GM18511 (cell line): Measurements from ENCODE around the gene PSMG1.
"Not testable (repeated sequence)": the region's sequence is repeated elsewhere in the genome, so short reads cannot be mapped to it uniquely, and the experiment has no call there.

Experiments
- ATAC-seq: cut with Tn5 transposase; IDR thresholded peaks from one replicate; pipeline ENCODE4 v1.9.1; 2021; ENCODE audit warnings: mild to moderate bottlenecking, moderate library complexity; ENCODE audit not compliant: unreplicated experiment

PSMG1 gene

GRCh38 chr21:39183272-39184049 is at the start of gene PSMG1:
Gene PSMG1 (minus strand): TSS chr21:39183451. CDS start chr21:39183385, 66 bp downstream.
- ATAC-seq = peak; percentile 88

GRCh38 chr21:39232861-39233291 is 49.6 kb upstream of the PSMG1 start:
- no peak for ATAC-seq

- no peak for ATAC-seq
Measured at GRCh38 chr21:39224930-39225329, 41.7 kb upstream of the PSMG1 start.

GRCh38 chr21:39221997-39222486 is 38.8 kb upstream of the PSMG1 start:
- no peak for ATAC-seq

- ATAC-seq = no peak
Measured at GRCh38 chr21:39221282-39221996, 38.2 kb upstream of the PSMG1 start.

- not testable (repeated sequence) for ATAC-seq
Measured at GRCh38 chr21:39220875-39221274, 37.6 kb upstream of the PSMG1 start.

GRCh38 chr21:39220150-39220549 is 36.9 kb upstream of the PSMG1 start:
- ATAC-seq = no peak

GRCh38 chr21:39218082-39218409 is 34.8 kb upstream of the PSMG1 start:
- no peak for ATAC-seq

- ATAC-seq = no peak
Measured at GRCh38 chr21:39217356-39218081, 34.3 kb upstream of the PSMG1 start.

- ATAC-seq = no peak
Measured at GRCh38 chr21:39216290-39216689, 33.0 kb upstream of the PSMG1 start.

GRCh38 chr21:39215078-39215477 is 31.8 kb upstream of the PSMG1 start:
- ATAC-seq = no peak

- no peak for ATAC-seq
Measured at GRCh38 chr21:39209334-39209688, 26.1 kb upstream of the PSMG1 start.

- ATAC-seq = no peak
Measured at GRCh38 chr21:39208624-39209333, 25.5 kb upstream of the PSMG1 start.

- ATAC-seq = no peak
Measured at GRCh38 chr21:39204134-39204533, 20.9 kb upstream of the PSMG1 start.

- no peak for ATAC-seq
Measured at GRCh38 chr21:39198800-39199199, 15.5 kb upstream of the PSMG1 start.

GRCh38 chr21:39197448-39198233 is 14.4 kb upstream of the PSMG1 start:
- ATAC-seq = no peak

GRCh38 chr21:39196838-39197237 is 13.6 kb upstream of the PSMG1 start:
- ATAC-seq = no peak

- ATAC-seq = no peak
Measured at GRCh38 chr21:39196310-39196709, 13.1 kb upstream of the PSMG1 start.

- no peak for ATAC-seq
Measured at GRCh38 chr21:39193380-39193779, 10.1 kb upstream of the PSMG1 start.
